GM23248 (cell line): ENCODE measurements around the gene SSMEM1.

Experiments used
- EZH2 ChIP-seq: fragments of 200-600 bp; sonication (generic); IDR thresholded peaks from 2 replicates; pipeline ENCODE4 v1.6.1; 2018; ENCODE audit warnings: antibody characterized with exemption, mild to moderate bottlenecking; ENCODE audit not compliant: insufficient read depth, poor library complexity, severe bottlenecking
- EZH2phosphoT487 ChIP-seq: fragments of 200-600 bp; sonication (generic); IDR thresholded peaks from 2 replicates; pipeline ENCODE4 v1.6.1; 2018; ENCODE audit warnings: antibody characterized with exemption, moderate library complexity, mild to moderate bottlenecking, low read depth; ENCODE audit not compliant: insufficient read depth

DNA sequence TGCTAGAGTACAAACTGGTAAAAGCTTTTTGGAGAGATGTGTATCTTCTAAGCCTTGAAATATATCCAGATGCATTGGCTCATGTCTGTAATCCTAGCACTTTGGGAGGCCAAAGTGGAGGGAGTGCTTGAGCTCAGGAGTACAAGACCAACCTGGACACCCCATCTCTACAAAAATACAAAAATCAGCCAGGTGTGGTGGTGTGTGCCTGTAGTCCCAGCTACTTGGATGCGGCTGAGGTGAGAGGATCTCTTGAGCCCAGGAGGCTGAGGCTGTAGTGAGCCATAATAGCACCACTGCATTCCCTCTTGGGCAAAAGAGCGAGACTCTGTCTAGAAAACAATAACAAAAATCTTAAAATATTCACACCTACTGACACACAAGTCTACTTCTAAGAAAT, 28.0 kb upstream of the SSMEM1 start:
- TF ChIP-seq EZH2 (no peak), EZH2phosphoT487 (no peak)
